ENCODE results near the gene NDUFB2. TPM values are rescaled to one million over a fixed set of nuclear protein-coding genes. Genes with fewer than 3 reads are reported as not detected.
"Not testable (repeated sequence)": the region's sequence is repeated elsewhere in the genome, so short reads cannot be mapped to it uniquely, and the experiment has no call there.

Gene NDUFB2
- total and polyA plus RNA-seq, 2 of the 13 experiments (the other 11 are each of a cell fraction or from before 2014, with no cell fraction given): 206 to 221 TPM

DNA sequence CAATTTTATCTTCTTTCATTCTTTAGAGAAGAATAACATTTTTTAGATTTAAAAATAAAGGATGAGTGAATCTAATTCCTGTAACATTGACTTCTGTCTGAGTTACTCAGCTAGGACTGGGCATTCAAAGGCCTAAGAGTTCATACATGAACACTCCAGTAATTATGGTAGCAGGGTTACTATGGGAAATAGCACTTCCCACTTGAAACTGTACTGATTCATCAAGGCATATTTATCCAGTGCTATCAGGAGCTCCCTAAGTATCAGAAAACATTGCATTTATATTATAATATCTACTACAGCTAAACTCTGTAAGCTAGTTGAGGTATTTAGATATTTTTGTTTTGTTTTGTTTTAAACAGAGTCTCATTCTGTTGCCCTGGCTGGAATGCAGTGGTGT, 41.8 kb downstream of the NDUFB2 start:
- Histone ChIP-seq H4K20me1 (ENCODE audit: insufficient read depth, low read length) (no peaks in the 10 kb centered on the region), H3K79me2 (ENCODE audit: insufficient read depth, low read length) (no peaks in the 10 kb centered on the region), H3K27me3 (ENCODE audit: control insufficient read depth in 1 of 2, insufficient read depth in 2 of 2, low read length in 2 of 2) (no peaks in the 10 kb centered on the region), H2AFZ (ENCODE audit: low read length) (no peak overlapping the region), H3K36me3 (replicated peaks in 1 of 2; ENCODE audit: control insufficient read depth in 1 of 2, insufficient read depth in 2 of 2, low read length in 2 of 2) (peaks cover 5 to 15% of the 10 kb centered on the region in 2 experiments; a peak in 3 of 5 replicates), H3K9me3 (ENCODE audit: low read length) (no peaks in the 10 kb centered on the region), H3K4me3 (replicated peaks in 1 of 3; ENCODE audit: insufficient read depth in 1 of 3, low read depth in 2 of 3, low read length in 3 of 3) (no peak overlapping the region), H3K4me1 (ENCODE audit: insufficient read depth, low read length) (no peaks in the 10 kb centered on the region), H3K4me2 (ENCODE audit: low read depth, low read length) (no peak overlapping the region), H3K27ac (ENCODE audit: extremely low read length, insufficient read depth, low read length) (no peak overlapping the region), H3K9ac (ENCODE audit: insufficient read depth, low read depth, low read length) (no peak overlapping the region)
- no peak for TF ChIP-seq HOXA5 (CRISPR knock-in tag; IDR thresholded peaks at IDR 0.05)
- no peak for TF ChIP-seq SKI (IDR thresholded peaks at IDR 0.05; ENCODE audit: partially characterized antibody)
- no peak for TF ChIP-seq FOXM1 (CRISPR knock-in tag; IDR thresholded peaks at IDR 0.05)
- TF ChIP-seq, protein P1, sequence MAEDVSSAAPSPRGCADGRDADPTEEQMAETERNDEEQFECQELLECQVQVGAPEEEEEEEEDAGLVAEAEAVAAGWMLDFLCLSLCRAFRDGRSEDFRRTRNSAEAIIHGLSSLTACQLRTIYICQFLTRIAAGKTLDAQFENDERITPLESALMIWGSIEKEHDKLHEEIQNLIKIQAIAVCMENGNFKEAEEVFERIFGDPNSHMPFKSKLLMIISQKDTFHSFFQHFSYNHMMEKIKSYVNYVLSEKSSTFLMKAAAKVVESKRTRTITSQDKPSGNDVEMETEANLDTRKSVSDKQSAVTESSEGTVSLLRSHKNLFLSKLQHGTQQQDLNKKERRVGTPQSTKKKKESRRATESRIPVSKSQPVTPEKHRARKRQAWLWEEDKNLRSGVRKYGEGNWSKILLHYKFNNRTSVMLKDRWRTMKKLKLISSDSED (CRISPR knock-in tag; IDR thresholded peaks at IDR 0.05): no peak
- TF ChIP-seq, protein P2, sequence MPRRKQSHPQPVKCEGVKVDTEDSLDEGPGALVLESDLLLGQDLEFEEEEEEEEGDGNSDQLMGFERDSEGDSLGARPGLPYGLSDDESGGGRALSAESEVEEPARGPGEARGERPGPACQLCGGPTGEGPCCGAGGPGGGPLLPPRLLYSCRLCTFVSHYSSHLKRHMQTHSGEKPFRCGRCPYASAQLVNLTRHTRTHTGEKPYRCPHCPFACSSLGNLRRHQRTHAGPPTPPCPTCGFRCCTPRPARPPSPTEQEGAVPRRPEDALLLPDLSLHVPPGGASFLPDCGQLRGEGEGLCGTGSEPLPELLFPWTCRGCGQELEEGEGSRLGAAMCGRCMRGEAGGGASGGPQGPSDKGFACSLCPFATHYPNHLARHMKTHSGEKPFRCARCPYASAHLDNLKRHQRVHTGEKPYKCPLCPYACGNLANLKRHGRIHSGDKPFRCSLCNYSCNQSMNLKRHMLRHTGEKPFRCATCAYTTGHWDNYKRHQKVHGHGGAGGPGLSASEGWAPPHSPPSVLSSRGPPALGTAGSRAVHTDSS (CRISPR knock-in tag; conservative IDR thresholded peaks at IDR 0.05): no peak
- TF ChIP-seq RFX5 (IDR thresholded peaks at IDR 0.05; ENCODE audit: low read depth, low read length): no peak
- no peak for TF ChIP-seq MEIS1 (CRISPR knock-in tag; IDR thresholded peaks at IDR 0.05; ENCODE audit: borderline replicate concordance)
- TF ChIP-seq ZNF235 (CRISPR knock-in tag; IDR thresholded peaks at IDR 0.05; ENCODE audit: borderline replicate concordance): no peak
- TF ChIP-seq ZNF788 (CRISPR knock-in tag; IDR thresholded peaks at IDR 0.05; ENCODE audit: borderline replicate concordance): no peak
- no peak for TF ChIP-seq DNMT1 (CRISPR knock-in tag; IDR thresholded peaks at IDR 0.05)
- TF ChIP-seq ZNF484 (CRISPR knock-in tag; IDR thresholded peaks at IDR 0.05; ENCODE audit: borderline replicate concordance, low read depth): no peak
- TF ChIP-seq ZNF24 (IDR thresholded peaks at IDR 0.05): no peak
- TF ChIP-seq SP2 (CRISPR knock-in tag; IDR thresholded peaks at IDR 0.05): no peak
- no peak for TF ChIP-seq RFXANK (CRISPR knock-in tag; IDR thresholded peaks at IDR 0.05)
- in situ Hi-C loops (cut with HindIII; ENCODE audit: extremely low pct_ligation_motif_present, low pct_unique_long_range_greater_than_20kb) (no loop called here), intact Hi-C loops (cut with micrococcal nuclease; ENCODE audit: unreplicated experiment) (no loop called here)
- ChIA-PET POLR2A (no interaction called here), CTCF (ENCODE audit: low intra/inter-chr PET ratio, low total read pairs) (no interaction called here)
- ATAC-seq (no peak), FAIRE-seq (no peak), DNase-seq (ENCODE audit: low spot score) (no peak)
- no TSS peak for BruUV-seq (replicated peaks)

DNA sequence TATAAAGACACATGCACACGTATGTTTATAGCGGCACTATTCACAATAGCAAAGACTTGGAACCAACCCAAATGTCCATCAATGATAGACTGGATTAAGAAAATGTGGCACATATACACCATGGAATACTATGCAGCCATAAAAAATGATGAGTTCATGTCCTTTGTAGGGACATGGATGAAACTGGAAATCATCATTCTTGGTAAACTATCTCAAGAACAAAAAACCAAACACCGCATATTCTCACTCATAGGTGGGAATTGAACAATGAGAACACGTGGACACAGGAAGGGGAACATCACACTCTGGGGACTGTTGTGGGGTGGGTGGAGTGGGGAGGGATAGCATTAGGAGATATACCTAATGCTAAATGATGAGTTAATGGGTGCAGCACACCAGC, 46.7 kb downstream of the NDUFB2 start:
- H3K9me3 ChIP-seq (ENCODE audit: low read length); H2AFZ ChIP-seq (ENCODE audit: low read length); H3K36me3 ChIP-seq (replicated peaks in 1 of 2; ENCODE audit: control insufficient read depth in 1 of 2, insufficient read depth in 2 of 2, low read length in 2 of 2); H3K27me3 ChIP-seq (ENCODE audit: control insufficient read depth in 1 of 2, insufficient read depth in 2 of 2, low read length in 2 of 2); POLR2A ChIA-PET; CTCF ChIA-PET (ENCODE audit: low intra/inter-chr PET ratio, low total read pairs); ATAC-seq; FAIRE-seq; DNase-seq (ENCODE audit: low spot score); in situ Hi-C loops (cut with HindIII; ENCODE audit: extremely low pct_ligation_motif_present, low pct_unique_long_range_greater_than_20kb); BruUV-seq (replicated peaks); H3K4me2 ChIP-seq (ENCODE audit: low read depth, low read length); H3K79me2 ChIP-seq (ENCODE audit: insufficient read depth, low read length); H4K20me1 ChIP-seq (ENCODE audit: insufficient read depth, low read length); H3K27ac ChIP-seq (ENCODE audit: extremely low read length, insufficient read depth, low read length); intact Hi-C loops (cut with micrococcal nuclease; ENCODE audit: unreplicated experiment); H3K9ac ChIP-seq (ENCODE audit: insufficient read depth, low read depth, low read length); H3K4me3 ChIP-seq (replicated peaks in 1 of 3; ENCODE audit: insufficient read depth in 1 of 3, low read depth in 2 of 3, low read length in 3 of 3): not testable (repeated sequence)
- peaks cover 13% of the 10 kb centered on the region for H3K4me1 ChIP-seq (ENCODE audit: insufficient read depth, low read length)
- 92% methylated on average over 2 of the region's 4 CpGs for WGBS (ENCODE audit: low lambda C conversion rate)
